GM18519 (cell line): ENCODE data around the gene GRPR.
"Not testable (repeated sequence)": the region's sequence is repeated elsewhere in the genome, so short reads cannot be mapped to it uniquely, and the experiment has no call there.

Source experiments
- ATAC-seq: cut with Tn5 transposase; IDR thresholded peaks from one replicate; pipeline ENCODE4 v1.9.1; 2021; ENCODE audit warnings: mild to moderate bottlenecking, moderate library complexity; ENCODE audit not compliant: unreplicated experiment, low FRiP score

Gene GRPR

GRCh38 chrX:16175329-16176061 lies 52.1 kb downstream of the GRPR start:
- no peak for ATAC-seq

GRCh38 chrX:16177260-16177659 lies 53.9 kb downstream of the GRPR start:
- no peak for ATAC-seq

DNA sequence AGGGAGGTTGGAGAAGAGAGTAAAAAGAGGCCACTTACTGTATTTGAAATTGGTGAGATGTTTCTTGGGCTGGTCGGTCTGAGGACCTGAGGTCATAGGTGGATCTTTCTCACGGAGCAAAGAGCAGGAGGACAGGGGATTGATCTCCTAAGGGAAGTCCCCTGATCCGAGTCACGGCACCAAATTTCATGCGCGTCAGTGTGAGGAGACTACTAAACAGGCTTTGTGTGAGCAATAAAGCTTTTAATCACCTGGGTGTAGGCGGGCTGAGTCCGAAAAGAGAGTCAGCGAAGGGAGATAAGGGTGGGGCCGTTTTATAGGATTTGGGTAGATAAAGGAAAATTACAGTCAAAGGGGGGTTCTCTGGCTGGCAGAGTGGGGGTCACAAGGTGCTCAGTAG lies 60.5 kb downstream of the GRPR start:
- ATAC-seq, result not testable (repeated sequence)

- peak; percentile 94 for ATAC-seq
These were observed 62.4 kb downstream of the GRPR start for GRCh38 chrX:16185725-16186136.

DNA sequence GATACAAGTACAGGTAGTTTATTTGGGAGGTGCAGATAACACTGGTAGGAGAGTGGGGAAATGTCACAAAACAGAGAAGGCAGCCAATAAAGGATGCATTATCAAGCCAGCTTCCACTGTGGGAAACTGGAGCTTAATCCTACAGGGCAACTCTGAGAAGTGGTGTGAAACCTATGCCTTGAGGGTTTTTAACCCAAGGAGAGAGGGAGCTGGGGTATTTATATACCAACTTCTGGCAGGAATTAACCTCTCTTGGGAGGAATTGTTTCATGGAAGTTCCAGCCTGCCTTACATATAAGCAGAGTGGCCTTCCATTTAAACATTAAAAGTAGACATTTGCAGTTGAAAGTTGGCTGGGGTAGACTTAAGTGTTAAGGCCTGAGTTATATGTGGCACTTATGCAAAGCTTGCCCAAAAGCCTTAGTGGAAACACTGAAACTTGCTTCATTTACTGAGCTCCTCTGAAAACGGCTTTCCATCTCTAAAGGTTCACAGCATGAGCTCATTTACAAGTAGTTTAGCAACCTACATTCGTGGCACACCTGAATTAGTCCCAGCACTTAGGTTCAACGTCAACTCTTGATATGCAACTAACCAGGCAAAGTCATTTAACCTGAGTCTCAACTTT lies 63.1 kb downstream of the GRPR start:
- no peak for ATAC-seq

DNA sequence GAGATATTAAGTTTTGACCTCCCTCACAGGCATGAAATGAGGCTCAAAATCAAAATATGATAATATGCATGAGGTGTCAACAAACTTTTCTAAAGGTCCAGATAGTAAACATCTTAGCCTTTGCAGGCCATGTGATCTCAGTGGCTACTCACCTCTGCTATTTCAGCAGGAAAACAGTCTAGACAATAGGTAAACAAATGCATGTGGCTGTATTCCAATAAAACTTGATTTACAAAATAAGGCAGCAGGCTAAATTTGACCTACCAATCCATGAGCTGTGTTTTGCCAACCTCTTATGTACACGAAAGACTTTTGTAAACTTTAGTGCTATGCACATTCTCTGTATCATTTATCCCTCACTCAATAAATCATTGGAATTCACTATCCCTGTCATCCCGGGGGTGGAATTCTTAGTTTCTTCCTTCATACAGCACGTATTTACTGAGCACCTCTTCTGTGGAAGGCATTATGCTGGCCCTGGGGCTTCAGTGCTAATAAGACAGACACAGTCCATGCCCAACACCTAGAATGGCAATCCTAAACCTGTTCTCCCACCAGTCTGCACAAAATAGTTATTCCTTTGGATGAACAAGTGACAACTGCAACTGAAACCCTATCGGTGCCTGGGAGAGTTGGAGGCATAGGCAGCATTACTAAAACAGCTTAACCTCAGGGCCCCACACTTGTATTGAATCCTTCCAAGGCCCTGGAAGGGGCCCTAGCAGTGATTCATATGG lies 63.8 kb downstream of the GRPR start:
- no peak for ATAC-seq

GRCh38 chrX:16188687-16189086 lies 65.3 kb downstream of the GRPR start:
- no peak for ATAC-seq

GRCh38 chrX:16191605-16192004 lies 68.2 kb downstream of the GRPR start:
- no peak for ATAC-seq

GRCh38 chrX:16196829-16197228 lies 73.5 kb downstream of the GRPR start:
- ATAC-seq, result no peak

DNA sequence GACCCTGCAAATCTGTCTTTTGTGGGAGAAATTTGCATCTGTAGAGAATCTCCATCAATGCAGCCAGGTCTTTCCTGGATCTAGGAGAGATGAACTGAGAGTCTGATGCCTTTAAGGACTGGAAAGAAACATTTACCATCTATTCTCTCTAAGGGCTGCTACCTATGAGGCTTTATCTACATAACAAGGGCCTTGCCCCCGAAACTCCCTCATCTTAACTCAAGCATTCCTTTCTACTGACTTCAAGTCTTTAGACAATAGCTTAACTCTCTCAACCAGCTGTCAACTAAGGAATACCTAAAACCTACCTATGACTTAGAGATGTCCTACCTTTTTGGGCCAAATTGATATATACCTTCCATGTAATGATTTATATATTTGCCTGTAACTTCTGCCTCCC lies 76.0 kb downstream of the GRPR start:
- no peak for ATAC-seq

- no peak for ATAC-seq
These were observed 79.6 kb downstream of the GRPR start for GRCh38 chrX:16202943-16203342.
